Caco-2 (cell line): ENCODE data around the gene MAML2. TPM values are rescaled to one million over a fixed set of nuclear protein-coding genes. Genes with fewer than 3 reads are reported as not detected.

Experiments used
- BruUV-seq: library from RNA; stranded (reverse); fragments of 400-500 nt; replicated peaks from 2 replicates; lab custom pipeline; 2021; lab: Mats Ljungman, UMichigan
- CTCF ChIA-PET: fragments of 300-600 bp; sonication (Branson Sonifier 250); formaldehyde crosslinking; loops from one replicate; lab custom pipeline; 2022; ENCODE audit warnings: antibody characterized with exemption; lab: Charles Lee
- POLR2A ChIA-PET: fragments of 300-600 bp; sonication (Branson Sonifier 250); formaldehyde crosslinking; loops from one replicate; lab custom pipeline; 2022; ENCODE audit warnings: antibody characterized with exemption; lab: Charles Lee
- DNase-seq, 2 experiments: peaks; one replicate each; pipeline versions ENCODE4 v3.0.0 to v3.0.0-alpha.2; 2020 to 2022
- H3K27me3 ChIP-seq: replicated peaks from 2 replicates; pipeline ENCODE4 v1.6.0; 2011; ENCODE audit warnings: low read length; ENCODE audit not compliant: control insufficient read depth, insufficient read depth
- H3K36me3 ChIP-seq: 2 replicates; pipeline ENCODE4 v1.5.1; 2011; ENCODE audit warnings: low read length; ENCODE audit not compliant: control insufficient read depth, insufficient read depth
- H3K4me1 ChIP-seq: fragments of 250-450 bp; sonication (Bioruptor Pico); 2 replicates; pipeline ENCODE4 v1.5.1; 2020; ENCODE audit warnings: mild to moderate bottlenecking
- H3K4me3 ChIP-seq: 2 replicates; pipeline ENCODE4 v1.5.1; 2011; ENCODE audit warnings: low read depth, mild to moderate bottlenecking, control low read depth, low read length
- H3K9me3 ChIP-seq: fragments of 250-450 bp; sonication (Bioruptor Pico); 2 replicates; pipeline ENCODE4 v1.5.1; 2020; ENCODE audit warnings: mild to moderate bottlenecking, moderate library complexity
- H3K27ac Mint-ChIP-seq: one replicate; pipeline ENCODE4 v1.8.0; 2022; ENCODE audit warnings: mixed read lengths; ENCODE audit not compliant: unreplicated experiment
- H3K27me3 Mint-ChIP-seq: one replicate; pipeline ENCODE4 v1.8.0; 2022; ENCODE audit warnings: mixed read lengths; ENCODE audit not compliant: insufficient read depth, unreplicated experiment
- H3K36me3 Mint-ChIP-seq: one replicate; pipeline ENCODE4 v1.8.0; 2022; ENCODE audit warnings: mild to moderate bottlenecking, mixed read lengths; ENCODE audit not compliant: insufficient read depth, unreplicated experiment
- H3K4me1 Mint-ChIP-seq: one replicate; pipeline ENCODE4 v1.8.0; 2022; ENCODE audit warnings: low read depth, mixed read lengths; ENCODE audit not compliant: unreplicated experiment
- H3K4me3 Mint-ChIP-seq: one replicate; pipeline ENCODE4 v1.8.0; 2022; ENCODE audit warnings: mild to moderate bottlenecking, moderate library complexity, mixed read lengths; ENCODE audit not compliant: unreplicated experiment
- H3K9me3 Mint-ChIP-seq: one replicate; pipeline ENCODE4 v1.8.0; 2022; ENCODE audit warnings: mixed read lengths; ENCODE audit not compliant: unreplicated experiment
- CTCF ChIP-seq, 2 experiments: fragments of 200-600 bp in 1 of 2; IDR thresholded peaks; 1 replicate in 1 of 2; 2 replicates in 1 of 2; pipeline versions ENCODE4 v1.5.1 to v1.8.0; 2011 to 2022; ENCODE audit warnings: antibody characterized with exemption in 1 of 2, control low read depth in 1 of 2, inconsistent platforms in 1 of 2, low read depth in 1 of 2, low read length in 1 of 2, mild to moderate bottlenecking in 1 of 2, moderate library complexity in 1 of 2; ENCODE audit not compliant: insufficient read depth in 1 of 2, severe bottlenecking in 1 of 2, unreplicated experiment in 1 of 2
- intact Hi-C: fragments of 100-400 bp; cut with micrococcal nuclease; formaldehyde crosslinking; loops from one replicate; pipeline ENCODE4 v1.10.0; 2022; ENCODE audit not compliant: unreplicated experiment
- total RNA-seq: library from RNA; stranded (reverse); gene quantifications from 2 replicates; pipeline ENCODE4 v1.2.3, GENCODE V29; 2022

MAML2 gene
- total RNA-seq, 1 experiment from 2014 or later, result 11.5 TPM

GRCh38 chr11:96104496-96104895 lies 238.5 kb downstream of the MAML2 start:
- Histone ChIP-seq H3K36me3 (no peaks in the 10 kb centered on the region), H3K9me3 (no peaks in the 10 kb centered on the region), H3K4me1 (peaks cover 34% of the 10 kb centered on the region), H3K4me3 (no peak overlapping the region), H3K27me3 (no peaks in the 10 kb centered on the region)
- H3K36me3 Mint-ChIP-seq, result no peaks in the 10 kb centered on the region
- DNase-seq, result no peak
- intact Hi-C loops, result loop anchor here (5.0 kb wide), 1 partner anchor 813 kb away; no protein-coding TSS in a partner anchor
- ChIA-PET CTCF (interaction anchor here (0.6 kb wide), 1 partner anchor 379 kb away, joined by 5 read pairs; no protein-coding TSS in a partner anchor), POLR2A (no interaction called here)
- H3K4me1 Mint-ChIP-seq, result peaks cover 22% of the 10 kb centered on the region
- no peaks in the 10 kb centered on the region for H3K27me3 Mint-ChIP-seq
- no peak overlapping the region for H3K4me3 Mint-ChIP-seq
- H3K27ac Mint-ChIP-seq, result no peak overlapping the region
- no peak for TF ChIP-seq CTCF (IDR thresholded peaks at IDR 0.05; ENCODE audit: insufficient read depth in 1 of 2, low read depth in 1 of 2, low read length in 1 of 2, severe bottlenecking in 1 of 2, unreplicated experiment in 1 of 2)
- BruUV-seq, result no TSS peak
- H3K9me3 Mint-ChIP-seq, result no peaks in the 10 kb centered on the region

- Mint-ChIP-seq H3K27ac (no peak overlapping the region), H3K4me1 (peaks cover 30% of the 10 kb centered on the region), H3K27me3 (no peaks in the 10 kb centered on the region), H3K9me3 (no peaks in the 10 kb centered on the region), H3K36me3 (peaks cover 8% of the 10 kb centered on the region), H3K4me3 (no peak overlapping the region)
- ChIA-PET CTCF (no interaction called here), POLR2A (no interaction called here)
- no peak for TF ChIP-seq CTCF (IDR thresholded peaks at IDR 0.05; ENCODE audit: insufficient read depth in 1 of 2, low read depth in 1 of 2, low read length in 1 of 2, severe bottlenecking in 1 of 2, unreplicated experiment in 1 of 2)
- no TSS peak for BruUV-seq
- H3K36me3 ChIP-seq, result no peaks in the 10 kb centered on the region
- intact Hi-C loops, result loop anchor here (5.0 kb wide), 1 partner anchor 814 kb away; no protein-coding TSS in a partner anchor
- no peaks in the 10 kb centered on the region for H3K27me3 ChIP-seq
- H3K4me3 ChIP-seq, result no peak overlapping the region
- H3K9me3 ChIP-seq, result no peaks in the 10 kb centered on the region
- DNase-seq, result no peak
- peaks cover 34% of the 10 kb centered on the region for H3K4me1 ChIP-seq
These were observed 239.3 kb downstream of the MAML2 start for GRCh38 chr11:96103721-96104120.

GRCh38 chr11:96103102-96103501 lies 239.9 kb downstream of the MAML2 start:
- H3K4me1 ChIP-seq, result peaks cover 40% of the 10 kb centered on the region
- no peaks in the 10 kb centered on the region for H3K36me3 ChIP-seq
- H3K27me3 ChIP-seq, result no peaks in the 10 kb centered on the region
- ChIA-PET CTCF (no interaction called here), POLR2A (no interaction called here)
- H3K27ac Mint-ChIP-seq, result no peak overlapping the region
- BruUV-seq, result no TSS peak
- H3K4me3 Mint-ChIP-seq, result no peak overlapping the region
- H3K9me3 ChIP-seq, result no peaks in the 10 kb centered on the region
- H3K4me1 Mint-ChIP-seq, result peaks cover 36% of the 10 kb centered on the region
- peaks cover 11% of the 10 kb centered on the region for H3K36me3 Mint-ChIP-seq
- intact Hi-C loops, result loop anchor here (5.0 kb wide), 1 partner anchor 814 kb away; no protein-coding TSS in a partner anchor
- TF ChIP-seq CTCF (IDR thresholded peaks at IDR 0.05; ENCODE audit: insufficient read depth in 1 of 2, low read depth in 1 of 2, low read length in 1 of 2, severe bottlenecking in 1 of 2, unreplicated experiment in 1 of 2), result no peak
- H3K27me3 Mint-ChIP-seq, result no peaks in the 10 kb centered on the region
- no peaks in the 10 kb centered on the region for H3K9me3 Mint-ChIP-seq
- DNase-seq, result no peak
- H3K4me3 ChIP-seq, result no peak overlapping the region
